ENCODE results near the gene LCNL1. TPM values are rescaled to one million over a fixed set of nuclear protein-coding genes. Genes with fewer than 3 reads are reported as not detected.

Gene LCNL1
- total RNA-seq, 2 donors from 2014 or later, result not detected

DNA sequence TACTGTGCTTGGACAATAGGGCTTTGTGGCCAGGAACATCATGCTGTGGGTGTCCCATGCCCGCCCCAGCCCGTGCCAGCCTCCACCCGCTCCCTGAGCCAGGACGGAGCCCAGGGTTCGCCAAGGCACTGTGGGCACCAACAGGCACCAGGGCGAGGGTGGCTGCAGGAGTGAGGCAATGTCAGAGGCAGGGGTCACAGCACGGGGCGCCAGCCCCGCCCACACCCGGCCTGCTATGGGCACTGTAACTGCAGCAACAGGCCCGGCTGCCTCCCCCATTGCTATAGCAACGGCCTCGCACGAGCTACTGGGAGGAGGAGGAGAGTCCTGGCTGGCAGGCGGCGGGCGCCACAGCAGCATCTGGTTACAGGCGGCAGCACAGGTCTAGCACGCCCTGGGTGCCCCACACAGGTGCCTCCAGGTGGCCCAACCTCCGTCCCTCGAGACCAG lies 42.7 kb downstream of the LCNL1 start:
- Histone ChIP-seq H3K4me1 (peaks cover 41% of the 10 kb centered on the region), H3K36me3 (replicated peaks in 1 of 2; ENCODE audit: insufficient read depth in 1 of 2, low read depth in 2 of 2) (no peaks in the 10 kb centered on the region)
- intact Hi-C loops (cut with DNase I), result no loop called here

DNA sequence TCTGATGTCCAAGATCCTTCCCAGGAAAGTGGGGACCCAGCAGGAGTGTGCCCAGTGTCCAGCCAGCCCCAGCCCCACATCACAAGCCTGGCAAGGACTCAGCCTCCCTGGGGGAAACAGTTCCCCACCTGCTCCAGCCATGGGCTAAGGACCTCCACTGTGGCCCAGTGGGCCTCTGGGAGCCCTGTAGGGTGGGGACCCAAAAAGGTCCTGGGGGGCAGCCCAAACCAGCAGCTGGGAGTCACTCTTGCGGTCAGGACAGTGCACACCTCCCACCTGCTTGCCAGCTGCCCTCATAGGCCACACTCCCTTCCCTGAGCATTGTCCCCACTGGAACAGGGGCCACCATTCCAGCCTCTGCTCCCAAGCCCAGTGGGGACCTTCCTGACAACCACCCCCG lies 43.6 kb downstream of the LCNL1 start:
- H3K36me3 ChIP-seq (replicated peaks in 1 of 2; ENCODE audit: insufficient read depth in 1 of 2, low read depth in 2 of 2), result no peaks in the 10 kb centered on the region
- H3K4me3 ChIP-seq, result no peak overlapping the region
- H3K27me3 ChIP-seq, result no peaks in the 10 kb centered on the region
- DNase-seq (no peak), ATAC-seq (no peak)
- TF ChIP-seq POLR2A (IDR thresholded peaks at IDR 0.05), result no peak
- TF ChIP-seq, protein P1, sequence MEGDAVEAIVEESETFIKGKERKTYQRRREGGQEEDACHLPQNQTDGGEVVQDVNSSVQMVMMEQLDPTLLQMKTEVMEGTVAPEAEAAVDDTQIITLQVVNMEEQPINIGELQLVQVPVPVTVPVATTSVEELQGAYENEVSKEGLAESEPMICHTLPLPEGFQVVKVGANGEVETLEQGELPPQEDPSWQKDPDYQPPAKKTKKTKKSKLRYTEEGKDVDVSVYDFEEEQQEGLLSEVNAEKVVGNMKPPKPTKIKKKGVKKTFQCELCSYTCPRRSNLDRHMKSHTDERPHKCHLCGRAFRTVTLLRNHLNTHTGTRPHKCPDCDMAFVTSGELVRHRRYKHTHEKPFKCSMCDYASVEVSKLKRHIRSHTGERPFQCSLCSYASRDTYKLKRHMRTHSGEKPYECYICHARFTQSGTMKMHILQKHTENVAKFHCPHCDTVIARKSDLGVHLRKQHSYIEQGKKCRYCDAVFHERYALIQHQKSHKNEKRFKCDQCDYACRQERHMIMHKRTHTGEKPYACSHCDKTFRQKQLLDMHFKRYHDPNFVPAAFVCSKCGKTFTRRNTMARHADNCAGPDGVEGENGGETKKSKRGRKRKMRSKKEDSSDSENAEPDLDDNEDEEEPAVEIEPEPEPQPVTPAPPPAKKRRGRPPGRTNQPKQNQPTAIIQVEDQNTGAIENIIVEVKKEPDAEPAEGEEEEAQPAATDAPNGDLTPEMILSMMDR (IDR thresholded peaks at IDR 0.05), result no peak
- WGBS, 2 donors, result 80 to 88% methylated on average over 2 of the region's 2 CpGs
- peaks cover 41% of the 10 kb centered on the region for H3K4me1 ChIP-seq
- intact Hi-C loops (cut with DNase I), result no loop called here
- no peaks in the 10 kb centered on the region for H3K9me3 ChIP-seq
- peak overlapping the region; percentile 20 to 68 (median 48) for H3K27ac ChIP-seq

More for the DNA sequence above, 42.7 kb downstream of the LCNL1 start:
- Histone ChIP-seq H3K27ac (peak overlapping the region in 3 of 4 donors; percentile 4 to 57 (median 12)), H3K4me3 (no peak overlapping the region), H3K9me3 (no peaks in the 10 kb centered on the region), H3K27me3 (no peaks in the 10 kb centered on the region)
- TF ChIP-seq, protein P1 (IDR thresholded peaks at IDR 0.05), result no peak
- no peak for TF ChIP-seq POLR2A (IDR thresholded peaks at IDR 0.05)
- peak; percentile 9 for ATAC-seq
- WGBS, 2 donors, result 51 to 56% methylated on average over 10 to 17 of the region's 21 CpGs
- DNase-seq, result peak; percentile 51 to 84 (median 79)

DNA sequence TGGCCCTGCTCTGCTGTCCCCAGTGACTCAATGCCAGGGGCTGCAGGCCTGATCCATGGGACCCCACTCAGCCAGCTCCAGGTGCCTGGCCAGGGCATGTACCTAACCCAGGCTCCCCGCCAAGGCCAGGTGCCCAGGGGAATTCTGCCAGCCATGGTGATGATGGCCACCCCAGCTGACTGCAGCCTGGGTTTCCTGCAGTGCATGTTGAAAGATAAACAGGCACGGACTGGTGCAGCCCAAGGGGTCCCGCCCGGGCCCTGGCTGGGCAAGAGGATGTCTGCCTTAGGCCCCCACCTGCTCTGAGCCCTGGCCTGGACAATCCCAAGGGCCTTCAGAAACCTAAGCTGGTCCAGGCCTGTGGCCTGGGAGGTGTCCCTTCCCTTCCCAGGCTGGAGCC lies 44.0 kb downstream of the LCNL1 start:
- Histone ChIP-seq H3K36me3 (replicated peaks in 1 of 2; ENCODE audit: insufficient read depth in 1 of 2, low read depth in 2 of 2) (no peaks in the 10 kb centered on the region), H3K4me3 (no peak overlapping the region), H3K27me3 (no peaks in the 10 kb centered on the region), H3K9me3 (no peaks in the 10 kb centered on the region), H3K4me1 (peaks cover 41% of the 10 kb centered on the region), H3K27ac (peak overlapping the region; percentile 20 to 68 (median 48))
- ATAC-seq (peak; percentile 12), DNase-seq (peak; percentile 74 to 89 (median 84))
- TF ChIP-seq, protein P1 (IDR thresholded peaks at IDR 0.05), result no peak
- TF ChIP-seq POLR2A (IDR thresholded peaks at IDR 0.05), result no peak
- WGBS, 2 donors, result 19% methylated on average over 4 of the region's 4 CpGs; no CpG with 5 or more reads in 1 of the 2 donors
- intact Hi-C loops (cut with DNase I), result no loop called here

DNA sequence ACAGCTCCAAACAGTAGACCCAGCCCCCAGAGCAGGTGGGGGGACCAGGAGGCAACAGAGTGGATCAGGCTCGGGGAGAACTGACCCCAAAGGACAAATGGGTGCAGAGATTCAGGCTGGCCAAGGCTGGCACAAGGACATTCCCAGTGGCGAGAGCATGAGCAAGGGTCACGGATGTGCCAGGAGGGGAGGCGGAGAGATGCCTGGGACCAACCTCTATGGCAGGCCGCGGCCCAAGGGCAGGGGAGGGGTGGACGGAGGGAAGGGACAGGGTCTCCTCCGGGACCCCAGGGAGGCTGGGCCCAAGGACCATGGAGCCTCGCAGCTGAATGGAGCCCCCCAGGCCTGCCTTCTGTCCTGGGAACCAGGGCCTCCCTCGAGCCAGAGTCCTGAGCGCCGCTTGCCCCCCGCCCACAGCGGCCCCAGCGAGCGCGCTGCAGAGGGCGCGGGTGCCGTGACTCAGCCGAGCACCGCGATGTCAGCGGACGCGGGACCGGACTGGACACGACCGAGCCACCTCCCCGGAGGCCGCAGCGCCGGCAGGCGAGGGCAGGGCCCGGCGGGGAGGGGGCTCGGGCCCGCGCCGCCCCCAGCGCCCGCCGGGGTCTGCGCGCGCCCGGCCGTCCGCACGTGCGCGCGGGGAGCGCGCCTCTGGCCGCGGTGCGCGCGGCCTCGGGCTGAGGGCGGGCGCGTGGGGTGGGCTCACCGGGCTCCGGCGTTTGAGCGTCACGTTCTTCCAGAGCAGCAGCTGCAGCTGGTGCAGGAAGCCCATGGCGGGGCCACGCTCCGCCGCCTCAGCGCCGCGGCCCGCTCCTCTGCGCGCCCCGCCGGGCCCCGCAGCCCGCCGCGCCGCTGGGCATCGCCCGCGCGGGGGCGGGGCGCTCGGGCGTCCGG lies 44.8 kb downstream of the LCNL1 start, which contains the start of gene ABCA2:
Gene ABCA2, minus strand, starts transcription at position 869 of the 894 bp plus-strand sequence. Its CDS starts 97 bp downstream, at position 772.
- Histone ChIP-seq H3K27me3 (no peaks in the 10 kb centered on the region), H3K36me3 (replicated peaks in 1 of 2; ENCODE audit: insufficient read depth in 1 of 2, low read depth in 2 of 2) (no peaks in the 10 kb centered on the region), H3K27ac (peak within 1 kb of the TSS; percentile 39 to 70 (median 55)), H3K4me1 (peaks cover 41% of the 10 kb centered on the region), H3K9me3 (no peaks in the 10 kb centered on the region), H3K4me3 (peak within 1 kb of the TSS; percentile 51 to 62)
- peak; percentile 8 for ATAC-seq
- DNase-seq, result peak in 2 of 4 donors; percentile 39 to 47
- intact Hi-C loops (cut with DNase I), result no loop called here
- WGBS, 2 donors, result 4 to 21% methylated on average over 4 to 69 of the region's 95 CpGs
- TF ChIP-seq POLR2A (IDR thresholded peaks at IDR 0.05), result no peak
- TF ChIP-seq, protein P1 (IDR thresholded peaks at IDR 0.05), result no peak
